GM18868 (cell line): Measurements from ENCODE around the gene ARFGAP2.

Experiments
- ATAC-seq: cut with Tn5 transposase; IDR thresholded peaks from one replicate; pipeline ENCODE4 v1.9.1; 2021; ENCODE audit warnings: mild to moderate bottlenecking, moderate library complexity; ENCODE audit not compliant: unreplicated experiment

Gene ARFGAP2

DNA sequence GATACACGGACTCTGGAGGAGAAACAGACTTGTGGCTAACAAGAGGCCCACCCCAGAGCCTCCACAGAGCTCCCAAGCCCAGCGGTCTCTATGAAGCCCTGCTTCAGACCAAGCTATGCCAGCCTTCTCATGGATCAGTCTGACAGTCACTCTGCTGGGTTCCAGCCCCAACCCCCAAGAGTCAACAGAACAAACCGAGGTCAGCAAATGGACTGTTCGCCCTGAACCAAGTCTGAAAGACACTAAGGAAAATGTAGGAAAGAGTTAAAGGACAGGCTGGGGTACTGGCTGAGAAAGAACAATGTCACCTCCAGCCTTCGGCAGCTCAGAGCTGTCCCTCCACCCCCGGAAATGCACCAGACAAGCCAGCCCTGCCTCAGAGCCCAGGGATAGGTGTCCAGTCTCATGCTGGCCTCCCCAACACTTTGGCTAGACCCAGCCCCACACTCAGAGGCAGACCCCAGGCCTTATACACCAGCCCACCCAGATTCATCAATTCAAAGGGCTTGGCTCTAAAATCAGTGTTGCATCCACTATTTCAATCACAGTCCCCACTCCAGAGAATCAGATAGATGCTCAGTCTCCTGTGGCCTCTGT, 3.8 kb downstream of the ARFGAP2 start:
- no peak for ATAC-seq

DNA sequence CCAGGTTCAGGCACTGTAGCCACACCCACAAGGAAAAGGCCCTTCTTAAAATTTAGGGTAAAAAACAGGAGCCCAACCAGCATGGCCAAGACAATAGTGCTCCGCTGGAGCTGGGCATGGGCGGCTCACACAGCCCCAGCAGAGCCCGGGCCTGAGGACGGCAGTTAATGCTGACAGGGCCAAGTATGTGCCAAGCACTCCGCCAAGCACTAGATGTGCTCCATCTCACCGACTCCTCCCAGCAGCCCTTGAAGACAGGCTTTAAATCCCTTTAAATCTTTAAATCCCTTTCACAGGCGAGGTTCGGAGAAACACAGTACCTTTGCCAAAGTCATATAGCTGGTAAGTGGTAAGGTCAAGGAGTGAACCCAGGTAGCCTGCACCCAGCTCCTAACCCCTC, 4.8 kb downstream of the ARFGAP2 start:
- no peak for ATAC-seq

DNA sequence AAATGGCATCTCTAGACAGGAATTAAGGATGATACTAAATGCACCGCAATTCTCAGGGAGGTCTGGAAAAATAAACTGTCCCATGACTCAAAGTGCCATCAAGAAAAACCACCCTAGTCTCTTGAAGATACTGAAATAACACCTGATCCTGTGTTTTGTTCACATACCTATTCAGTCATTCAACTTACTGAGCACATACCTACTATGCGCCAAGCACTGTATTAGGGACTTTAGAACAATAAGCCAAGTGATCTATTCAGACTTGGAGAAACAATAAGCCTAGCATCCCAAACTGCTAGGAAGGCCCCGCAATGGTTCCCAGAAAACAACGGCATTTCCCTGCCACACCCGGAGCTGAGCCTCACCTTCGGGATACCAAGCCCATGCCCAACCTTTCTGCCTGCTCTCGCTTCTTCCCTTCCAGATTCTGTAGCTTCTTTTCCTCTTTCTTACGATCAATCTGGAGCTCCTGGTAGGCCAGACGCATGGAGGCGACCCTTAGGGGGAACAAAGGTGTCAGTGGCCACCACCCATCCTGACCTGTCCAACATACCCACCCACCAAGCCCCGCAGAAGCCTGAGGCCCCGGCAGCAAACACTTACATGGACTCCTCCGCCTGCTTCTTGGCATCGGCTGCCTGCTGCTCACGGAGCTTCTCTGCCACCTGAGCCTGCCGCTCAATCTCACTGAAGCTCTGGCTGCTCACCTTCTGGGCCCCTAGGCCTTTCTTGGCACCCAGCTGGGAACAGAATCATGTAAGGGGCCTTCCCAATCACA, 5.4 kb downstream of the ARFGAP2 start:
- ATAC-seq: no peak

DNA sequence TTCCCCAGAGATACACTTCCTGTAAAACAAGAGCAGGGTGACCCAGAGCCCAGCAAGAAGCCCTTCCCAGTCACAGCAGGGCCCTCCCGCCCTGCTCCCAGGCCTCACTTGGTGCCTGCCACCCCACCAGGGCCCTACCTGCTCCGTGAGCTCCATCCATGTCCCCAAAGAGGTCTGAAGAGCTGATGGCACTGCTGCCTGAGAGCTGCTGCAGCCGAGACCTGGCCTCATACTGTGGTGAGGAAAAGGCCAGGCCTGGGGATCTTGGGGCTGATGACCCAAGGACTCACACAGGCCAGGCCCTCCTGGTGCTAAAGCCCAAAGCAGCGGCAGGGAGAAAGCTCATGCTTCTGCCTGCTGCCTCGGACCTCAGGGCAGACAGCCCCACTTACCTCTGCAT, 10.3 kb downstream of the ARFGAP2 start:
- ATAC-seq: no peak

DNA sequence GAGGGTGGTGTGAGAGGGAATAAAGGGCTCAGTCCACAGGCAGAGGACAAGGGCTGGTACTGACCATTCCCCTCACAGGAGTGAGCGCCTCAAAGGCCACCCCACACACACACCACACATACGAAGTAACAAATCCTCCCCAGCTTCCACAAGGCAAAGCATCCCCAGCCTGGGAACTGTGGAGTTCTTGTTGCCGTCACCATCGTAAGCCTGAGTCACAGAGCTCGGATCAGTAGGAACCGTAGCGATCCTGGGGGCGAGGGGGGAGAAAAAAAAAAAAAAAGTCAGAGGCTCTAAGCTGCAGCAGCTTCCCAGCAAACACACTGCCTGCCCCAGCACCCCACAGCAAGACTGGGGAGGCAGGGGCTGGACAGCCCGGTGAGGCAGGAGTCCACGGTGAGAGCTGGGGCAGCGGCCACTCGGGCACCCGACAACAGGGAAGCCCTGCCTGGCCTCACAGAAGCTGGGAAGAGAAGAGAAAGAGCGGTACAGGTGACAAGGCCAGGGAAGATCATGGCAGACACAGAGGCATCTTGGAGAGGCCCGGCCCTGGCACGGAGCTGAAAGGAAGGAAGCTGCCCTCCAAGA, 11.3 kb downstream of the ARFGAP2 start:
- ATAC-seq: no peak

DNA sequence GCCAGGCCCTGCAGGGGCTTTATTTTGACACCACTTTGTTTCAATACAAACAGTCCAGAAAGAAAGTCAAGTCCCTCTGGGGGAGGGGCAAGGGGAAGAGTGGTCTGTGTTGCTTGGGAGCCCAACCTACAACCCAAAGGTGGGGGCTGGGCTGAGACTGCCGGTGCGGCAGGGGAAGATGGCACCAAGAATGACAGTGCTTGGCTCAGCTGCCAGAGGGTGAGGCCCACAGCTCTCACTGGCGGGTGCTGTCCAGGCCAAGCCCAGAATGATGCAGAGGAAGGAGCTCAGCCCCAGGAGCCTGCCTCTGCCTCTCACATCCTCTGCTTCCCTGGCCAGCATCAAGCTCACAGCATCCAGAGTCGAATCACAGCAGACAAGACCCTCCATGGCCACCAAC, 12.4 kb downstream of the ARFGAP2 start:
- no peak for ATAC-seq

DNA sequence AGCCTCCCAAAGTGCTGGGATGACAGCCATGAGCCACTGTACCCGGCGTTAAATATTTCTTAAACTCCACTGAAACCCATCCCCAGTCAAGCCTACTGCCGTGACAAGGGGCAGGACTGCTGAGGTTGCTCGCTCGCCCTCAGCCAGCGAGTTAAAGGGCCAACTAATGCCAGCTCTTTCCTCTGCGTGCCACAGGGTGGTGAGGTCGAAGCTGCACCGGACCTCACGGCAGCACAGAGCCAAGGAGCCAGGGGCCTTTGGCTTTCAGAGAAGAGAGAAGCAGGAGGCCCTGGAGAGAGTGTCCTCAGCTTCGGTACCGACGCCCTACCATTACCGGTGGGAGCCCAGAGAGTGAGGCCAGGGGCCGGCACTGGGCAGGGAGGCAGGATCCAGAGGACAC, 12.8 kb downstream of the ARFGAP2 start:
- ATAC-seq: no peak

DNA sequence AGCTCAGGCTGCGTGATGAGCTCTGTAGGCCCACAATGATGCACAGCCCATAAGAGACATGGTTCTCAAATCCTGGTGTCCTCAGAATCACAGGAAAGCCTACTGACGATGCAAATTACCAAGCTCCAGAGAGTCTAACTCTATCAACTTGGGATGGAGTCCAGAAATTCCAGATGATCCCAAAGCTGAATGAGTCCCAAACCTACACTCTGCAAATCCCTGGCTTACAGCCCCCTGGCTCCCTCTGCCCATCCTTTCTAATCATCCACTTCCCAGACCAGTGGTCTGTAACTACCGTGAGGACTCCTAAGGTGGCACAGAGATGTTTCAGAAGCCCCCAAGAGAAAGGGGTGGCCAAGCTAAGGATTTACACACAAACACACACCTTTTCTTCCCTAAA, 13.5 kb downstream of the ARFGAP2 start:
- no peak for ATAC-seq

DNA sequence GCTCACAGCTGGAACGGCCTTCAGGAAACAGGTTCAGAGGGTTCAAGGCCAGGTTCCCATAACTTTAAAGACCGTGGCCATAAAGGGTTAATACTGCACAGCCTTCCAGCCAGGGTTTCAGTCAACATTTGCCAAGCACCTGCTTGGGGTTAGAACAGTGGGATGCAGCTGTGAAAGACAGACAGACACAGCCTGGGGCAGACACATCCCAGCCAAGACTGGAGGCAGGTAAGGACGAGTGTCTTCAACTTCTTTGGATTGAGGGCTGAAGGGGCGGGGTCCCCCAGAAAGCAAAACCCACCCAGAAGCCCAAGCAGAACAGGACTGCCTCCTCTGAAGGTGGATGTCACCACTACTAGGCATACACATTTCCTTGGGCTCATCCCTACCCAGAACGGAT, 14.3 kb downstream of the ARFGAP2 start:
- ATAC-seq: no peak

DNA sequence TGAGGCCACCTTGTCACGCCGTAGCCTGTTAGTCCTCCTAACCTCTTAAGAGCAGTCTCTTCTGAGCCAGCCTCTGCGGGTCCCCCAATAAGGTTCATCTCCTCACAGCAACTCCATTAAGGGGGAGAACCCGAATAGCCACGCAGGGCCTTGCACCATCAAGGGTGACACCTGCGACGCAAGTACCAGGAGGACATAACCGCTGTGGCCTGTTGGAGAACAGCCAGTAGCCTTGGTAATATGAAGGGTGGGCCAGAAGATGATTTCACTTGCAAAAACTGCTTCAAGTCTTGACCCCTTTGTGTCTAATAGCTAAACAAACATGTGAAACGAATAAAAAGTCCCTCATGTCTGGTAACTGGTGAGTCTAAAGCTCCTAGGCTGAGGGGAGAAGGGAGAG, 14.8 kb downstream of the ARFGAP2 start:
- no peak for ATAC-seq

DNA sequence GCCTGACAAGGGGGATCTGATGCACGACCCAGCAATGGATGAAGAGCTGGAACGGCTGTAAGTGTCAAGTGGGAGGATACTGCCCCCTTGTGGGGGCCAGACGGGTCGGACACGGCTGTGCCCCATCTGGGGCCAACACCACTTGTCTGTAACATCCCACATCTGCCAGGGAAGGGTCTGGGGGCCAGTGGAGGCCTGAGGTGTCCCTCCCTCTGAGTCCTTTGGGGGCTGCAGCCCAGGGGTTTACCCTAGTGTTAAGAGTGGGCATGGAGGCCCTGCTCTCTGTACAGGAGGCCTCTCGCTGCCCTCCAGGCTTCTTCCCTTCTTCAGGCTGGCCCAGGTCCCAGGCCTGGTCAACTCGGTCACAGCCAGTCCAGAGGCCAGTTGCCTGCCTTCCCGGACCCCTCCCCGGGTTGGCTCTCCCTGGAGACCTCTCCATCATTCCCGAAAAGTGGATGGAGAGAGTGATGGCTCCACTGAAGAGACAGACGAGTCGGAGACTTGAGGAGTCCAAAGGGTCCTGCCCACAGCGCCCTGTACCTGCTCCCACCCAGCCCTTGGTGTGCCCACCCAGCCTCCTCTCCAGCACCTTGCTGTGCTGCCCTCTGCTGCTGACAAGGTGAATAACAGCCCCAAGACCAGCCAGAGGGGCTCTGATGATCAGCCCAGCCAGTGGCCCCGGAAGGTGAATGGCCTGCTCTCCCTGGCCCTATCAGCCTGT, 15.4 kb downstream of the ARFGAP2 start:
- ATAC-seq: no peak

DNA sequence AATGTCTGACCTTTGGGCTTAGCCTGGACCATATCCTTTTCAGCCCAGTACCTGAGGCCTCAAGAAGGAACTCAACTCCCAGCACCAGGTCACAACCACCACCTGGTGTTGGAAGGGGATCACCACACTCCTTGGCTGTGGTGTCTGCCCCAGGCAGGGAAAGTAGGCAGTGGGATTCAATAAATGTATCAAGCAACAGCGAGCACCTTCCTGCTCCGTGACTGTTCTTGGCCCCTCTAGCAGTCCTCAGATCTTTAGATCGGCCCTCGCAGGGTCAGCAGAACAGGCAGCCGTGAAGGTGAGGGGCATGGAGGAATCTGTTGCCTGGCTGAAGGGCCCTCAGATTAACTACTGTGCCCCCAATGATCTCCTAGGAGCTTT, 15.9 kb downstream of the ARFGAP2 start:
- ATAC-seq: no peak

DNA sequence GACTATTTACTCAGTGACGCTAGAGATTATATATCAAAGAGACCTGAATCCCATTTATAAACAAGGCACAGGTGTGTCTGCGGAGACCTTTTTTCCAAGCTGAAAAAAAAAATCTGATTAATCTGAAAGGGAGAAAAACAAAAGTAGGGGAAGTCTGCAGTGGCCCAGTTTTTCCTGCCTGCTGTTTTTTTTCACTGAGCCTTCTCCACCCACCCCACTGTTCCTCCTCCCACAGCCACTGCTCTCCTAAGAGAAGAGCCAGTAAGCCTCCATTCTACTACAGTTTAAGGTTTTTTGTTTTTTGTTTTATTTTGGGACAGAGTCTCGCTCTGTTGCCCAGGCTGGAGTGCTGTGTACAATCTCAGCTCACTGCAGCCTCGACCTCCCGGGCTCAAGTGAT, 18.4 kb downstream of the ARFGAP2 start:
- ATAC-seq: no peak

DNA sequence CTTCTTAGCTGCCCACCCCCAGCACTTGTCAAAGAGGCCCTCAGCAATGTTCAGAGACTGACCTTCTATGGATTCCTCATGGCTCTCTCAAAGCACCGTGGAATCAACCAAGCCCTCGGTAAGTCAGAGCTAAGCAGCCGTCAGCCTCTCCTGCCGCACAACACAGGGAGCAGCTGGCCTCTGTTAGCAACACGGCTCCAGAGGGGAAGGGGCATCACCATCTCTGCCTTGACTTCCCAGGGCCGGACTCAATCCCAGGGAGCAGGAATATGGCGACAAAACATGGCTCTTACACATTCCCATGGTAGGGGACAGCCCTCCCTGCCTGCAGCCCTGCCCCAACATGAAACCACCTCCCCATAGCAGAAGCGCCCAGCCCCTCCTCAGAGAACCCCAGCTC, 18.9 kb downstream of the ARFGAP2 start:
- no peak for ATAC-seq

DNA sequence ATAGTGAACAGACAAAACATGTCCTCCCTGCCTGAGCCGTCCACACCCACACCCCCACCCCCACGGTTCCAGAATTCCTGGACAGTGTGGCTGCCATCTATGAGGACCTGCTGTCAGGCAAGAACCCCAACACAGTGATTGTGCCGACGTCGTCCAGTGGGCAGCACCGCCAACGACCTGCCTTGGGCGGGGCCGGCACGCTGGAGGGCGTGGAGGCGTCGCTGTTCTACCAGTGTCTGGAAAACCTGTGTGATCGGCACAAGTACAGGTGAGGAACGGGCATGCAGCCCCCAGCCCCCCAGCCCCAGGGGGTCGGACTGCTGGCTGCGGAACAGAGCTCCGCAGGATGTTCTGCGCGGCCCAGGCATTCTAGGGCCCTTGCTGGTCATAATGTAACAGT, 19.7 kb downstream of the ARFGAP2 start:
- no peak for ATAC-seq

DNA sequence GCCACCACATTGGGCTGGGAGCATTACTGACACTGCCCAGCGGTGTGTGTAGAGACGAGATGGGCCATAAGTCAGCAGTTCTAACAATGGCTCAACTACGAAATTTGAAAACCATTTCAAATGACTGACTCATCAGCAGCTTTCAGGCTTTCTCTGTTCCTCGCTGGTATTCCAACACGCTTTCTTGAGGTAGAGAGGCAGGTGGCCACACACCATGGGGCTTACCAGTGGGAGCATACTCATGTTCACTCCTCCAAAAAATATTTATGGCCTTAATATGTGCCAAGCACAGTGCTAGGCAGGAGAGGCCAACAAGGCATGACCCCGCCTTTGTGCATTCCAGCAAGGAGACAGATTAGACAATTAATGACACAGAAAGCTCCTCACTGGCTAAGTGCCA, 20.3 kb downstream of the ARFGAP2 start:
- no peak for ATAC-seq

DNA sequence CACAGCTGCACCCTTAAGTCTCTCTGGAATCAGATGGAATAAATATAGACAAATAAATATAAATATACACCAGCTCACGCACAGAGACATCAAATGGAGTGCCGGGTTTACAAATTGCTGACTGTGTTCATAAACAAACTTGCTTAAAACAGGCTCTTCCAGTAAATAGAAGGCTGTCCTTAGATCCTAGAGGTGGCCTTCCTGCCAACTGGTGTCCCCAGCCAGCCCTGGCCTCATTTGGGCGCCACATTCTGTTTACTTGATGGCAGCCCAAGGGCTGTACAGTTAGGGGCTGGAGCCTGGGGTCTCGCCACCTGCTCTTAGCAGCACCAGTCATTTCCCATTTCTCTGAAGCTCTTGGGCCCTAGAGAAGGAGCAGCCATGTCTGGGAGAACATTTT, 20.8 kb downstream of the ARFGAP2 start:
- no peak for ATAC-seq

DNA sequence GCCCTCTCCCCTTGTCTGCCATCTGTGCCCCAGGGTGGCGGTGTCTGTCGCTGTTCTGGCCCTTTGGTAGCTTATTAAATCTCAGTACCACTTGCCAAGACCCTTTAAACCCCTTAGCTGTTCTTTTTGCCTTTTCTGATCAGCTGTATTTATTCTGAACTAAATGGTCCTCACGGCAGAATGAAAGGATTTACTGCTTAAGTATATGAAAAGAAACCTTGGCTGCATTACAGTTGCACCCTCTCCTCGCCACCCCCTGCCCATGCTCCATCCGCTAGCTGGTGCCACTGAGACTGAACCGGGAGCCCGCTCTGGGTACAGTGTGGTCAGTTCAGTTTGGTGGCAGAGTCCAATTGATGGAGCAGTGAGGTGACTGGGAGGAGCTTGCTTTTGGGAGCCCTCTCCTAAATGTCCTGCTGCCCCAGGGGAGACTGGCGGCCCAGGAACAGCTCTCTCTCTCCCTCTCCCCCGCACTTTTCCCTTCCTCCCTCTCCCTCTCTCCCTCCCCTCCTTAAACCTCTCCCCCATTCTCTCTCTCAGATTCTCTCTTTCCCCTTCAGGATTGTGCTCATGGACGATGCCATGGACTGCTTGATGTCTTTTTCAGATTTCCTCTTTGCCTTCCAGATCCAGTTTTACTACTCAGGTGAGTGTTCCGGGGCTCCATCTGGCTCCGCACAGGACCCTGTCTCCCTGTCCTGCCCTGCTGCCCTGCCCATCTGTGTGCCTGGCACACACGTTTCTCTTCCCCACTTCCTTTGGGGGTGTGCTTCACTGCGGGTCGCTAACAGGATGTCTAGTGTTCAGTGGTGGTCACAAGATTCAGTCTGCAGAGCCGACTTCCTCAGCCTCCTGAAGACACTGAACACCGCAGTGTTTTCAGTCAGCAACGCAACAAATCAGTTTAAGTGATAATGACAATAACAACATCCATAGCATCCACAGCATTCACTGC, 21.8 kb downstream of the ARFGAP2 start:
- no peak for ATAC-seq

DNA sequence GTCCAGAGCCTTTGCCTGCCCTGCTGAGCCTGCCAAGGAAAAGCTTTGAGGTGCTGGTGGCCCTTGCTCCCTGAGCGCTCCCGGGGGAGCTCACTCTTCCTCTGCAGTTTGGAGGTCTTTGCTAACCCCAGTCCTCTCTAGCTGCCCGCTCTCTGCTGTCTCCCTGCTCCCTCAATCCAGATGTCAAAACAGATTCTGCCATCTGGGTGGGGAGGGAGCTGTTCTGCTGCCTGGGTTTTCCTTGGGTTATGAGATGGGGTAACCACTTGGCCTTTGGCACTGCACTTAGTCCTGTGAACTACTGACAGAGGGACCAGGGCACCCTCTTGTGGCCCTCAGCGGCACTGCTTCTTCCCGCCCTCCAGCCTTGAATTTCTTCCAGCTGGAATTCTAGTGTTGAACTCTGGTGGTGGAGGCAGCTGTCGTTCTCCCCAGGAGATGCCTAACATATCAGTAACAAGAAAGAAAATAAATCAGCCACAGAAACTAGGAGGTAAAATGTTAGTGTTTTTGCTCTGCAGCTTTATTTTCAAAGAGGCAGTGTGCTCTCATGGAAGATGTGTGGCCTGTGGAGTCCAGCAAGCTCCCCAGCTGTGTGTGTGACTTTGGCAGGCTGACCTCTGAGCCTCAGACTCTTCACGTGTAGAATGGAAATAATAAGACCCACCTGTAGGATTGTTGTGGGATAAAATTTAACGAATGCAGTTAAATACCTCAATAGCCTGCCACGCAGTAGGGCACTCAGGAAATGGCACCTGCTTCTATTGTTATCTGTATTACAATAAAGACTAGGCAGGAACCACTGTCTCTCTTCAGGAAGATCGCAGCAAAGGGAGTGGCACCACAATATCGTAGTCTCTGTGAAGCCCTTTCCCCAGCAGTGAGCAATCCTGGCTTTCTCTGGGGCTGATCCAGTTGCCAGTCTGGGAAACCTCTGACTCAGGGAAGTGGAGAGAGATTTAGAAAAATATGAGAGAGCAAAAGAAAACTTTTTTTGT, 23.4 kb downstream of the ARFGAP2 start:
- ATAC-seq: peak; percentile 41
